H1 (cell line): ENCODE data around the gene EFNA3. TPM values are rescaled to one million over a fixed set of nuclear protein-coding genes. Genes with fewer than 3 reads are reported as not detected.

ENCODE experiments used
- CBX5 ChIP-seq: fragments of 300-800, 300-1000 bp; sonication (generic); IDR thresholded peaks from 2 replicates; pipeline ENCODE4 v1.7.1; 2016; ENCODE audit warnings: antibody characterized with exemption, low read length, low read depth
- CHD1 ChIP-seq: IDR thresholded peaks from 2 replicates; pipeline ENCODE4 v1.6.1; 2012; ENCODE audit warnings: low read depth, low read length, improper control_type of control experiment
- EZH2 ChIP-seq: fragments of 200-600 bp; sonication (generic); IDR thresholded peaks from 2 replicates; pipeline ENCODE4 v1.7.1; 2012; ENCODE audit warnings: low read depth, mild to moderate bottlenecking, moderate library complexity, low read length, inconsistent platforms; ENCODE audit not compliant: severe bottlenecking
- KDM1A ChIP-seq: fragments of 200-600, 300-600 bp; sonication (generic); IDR thresholded peaks from 2 replicates; pipeline ENCODE4 v1.7.1; 2016; ENCODE audit warnings: mild to moderate bottlenecking, low read length, borderline replicate concordance
- KDM5A ChIP-seq: fragments of 200-600 bp; IDR thresholded peaks from 2 replicates; pipeline ENCODE4 v1.7.1; 2012; ENCODE audit warnings: mild to moderate bottlenecking, low read length, inconsistent platforms, mixed read lengths
- RFX5 ChIP-seq: IDR thresholded peaks from 2 replicates; pipeline ENCODE4 v1.6.1; 2011; ENCODE audit warnings: low read depth, low read length, improper control_type of control experiment, borderline replicate concordance
- SAP30 ChIP-seq: fragments of 300-600 bp; sonication (generic); IDR thresholded peaks from 2 replicates; pipeline ENCODE4 v1.7.1; 2012; ENCODE audit warnings: low read length, moderate library complexity, mild to moderate bottlenecking, inconsistent platforms; ENCODE audit not compliant: insufficient read depth, insufficient replicate concordance
- SIRT6 ChIP-seq: IDR thresholded peaks from one replicate; pipeline ENCODE4 v1.7.1; 2012; ENCODE audit warnings: low read length, inconsistent platforms
- SUZ12 ChIP-seq: fragments of 200-600 bp; sonication (generic); IDR thresholded peaks from 2 replicates; pipeline ENCODE4 v1.6.1; 2012; ENCODE audit warnings: mild to moderate bottlenecking, inconsistent platforms, low read length, moderate library complexity, mixed read lengths
- polyA plus RNA-seq, 7 experiments: library from polyadenylated mRNA; depleted of rRNA in 3 of 7; stranded (reverse) in 5 of 7; unstranded in 2 of 7; fragments of >200 nt in 5 of 7; fragments of 200-250 nt in 2 of 7; gene quantifications; 1 replicate in 5 of 7; 2 replicates in 1 of 7; 4 replicates in 1 of 7; pipeline versions ENCODE4 v1.2.1 to v1.2.3, GENCODE V29; 2011 to 2013; ENCODE audit warnings: missing spikeins in 2 of 7, mixed read lengths in 2 of 7
- total RNA-seq: library from RNA; stranded (reverse); fragmentation: NEBNext Ultra II Directional; extraction: Animal tissue kit (Norgen Biotek cat#: 25700); gene quantifications from 2 replicates; pipeline ENCODE4 v1.2.1, GENCODE V29; 2021
- TF ChIP-seq, protein P1 (sequence below): fragments of 300-600 bp; sonication (generic); IDR thresholded peaks from 2 replicates; pipeline ENCODE4 v1.7.1; 2012; ENCODE audit warnings: low read length, moderate library complexity, mild to moderate bottlenecking, inconsistent platforms; ENCODE audit not compliant: insufficient replicate concordance

EFNA3 gene
- total and polyA plus RNA-seq, 2 of the 8 experiments (the other 6 are each of a cell fraction or from before 2014, with no cell fraction given): 10.8 to 13.8 TPM

DNA sequence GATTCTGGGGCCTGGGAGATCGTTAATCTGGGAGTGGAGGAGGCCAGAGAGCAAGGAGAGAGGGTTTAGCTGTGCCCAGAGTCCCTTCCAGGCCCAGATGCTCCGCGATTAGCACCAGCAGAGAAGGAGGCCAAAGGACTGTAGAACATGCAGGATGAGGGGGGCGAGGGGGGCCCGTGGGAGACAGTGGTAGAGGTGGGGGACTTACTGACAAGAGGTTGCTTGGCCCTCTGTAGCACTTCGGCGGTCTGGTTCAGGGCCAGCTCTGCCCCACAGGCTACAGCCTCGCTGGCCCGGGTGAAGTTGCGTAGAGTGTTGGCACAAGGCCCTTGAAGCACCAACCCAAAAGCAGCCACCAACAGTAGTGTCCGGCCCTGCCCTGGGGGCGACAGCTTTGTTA, 45.8 kb upstream of the EFNA3 start (continued):
- TF ChIP-seq, protein P1, sequence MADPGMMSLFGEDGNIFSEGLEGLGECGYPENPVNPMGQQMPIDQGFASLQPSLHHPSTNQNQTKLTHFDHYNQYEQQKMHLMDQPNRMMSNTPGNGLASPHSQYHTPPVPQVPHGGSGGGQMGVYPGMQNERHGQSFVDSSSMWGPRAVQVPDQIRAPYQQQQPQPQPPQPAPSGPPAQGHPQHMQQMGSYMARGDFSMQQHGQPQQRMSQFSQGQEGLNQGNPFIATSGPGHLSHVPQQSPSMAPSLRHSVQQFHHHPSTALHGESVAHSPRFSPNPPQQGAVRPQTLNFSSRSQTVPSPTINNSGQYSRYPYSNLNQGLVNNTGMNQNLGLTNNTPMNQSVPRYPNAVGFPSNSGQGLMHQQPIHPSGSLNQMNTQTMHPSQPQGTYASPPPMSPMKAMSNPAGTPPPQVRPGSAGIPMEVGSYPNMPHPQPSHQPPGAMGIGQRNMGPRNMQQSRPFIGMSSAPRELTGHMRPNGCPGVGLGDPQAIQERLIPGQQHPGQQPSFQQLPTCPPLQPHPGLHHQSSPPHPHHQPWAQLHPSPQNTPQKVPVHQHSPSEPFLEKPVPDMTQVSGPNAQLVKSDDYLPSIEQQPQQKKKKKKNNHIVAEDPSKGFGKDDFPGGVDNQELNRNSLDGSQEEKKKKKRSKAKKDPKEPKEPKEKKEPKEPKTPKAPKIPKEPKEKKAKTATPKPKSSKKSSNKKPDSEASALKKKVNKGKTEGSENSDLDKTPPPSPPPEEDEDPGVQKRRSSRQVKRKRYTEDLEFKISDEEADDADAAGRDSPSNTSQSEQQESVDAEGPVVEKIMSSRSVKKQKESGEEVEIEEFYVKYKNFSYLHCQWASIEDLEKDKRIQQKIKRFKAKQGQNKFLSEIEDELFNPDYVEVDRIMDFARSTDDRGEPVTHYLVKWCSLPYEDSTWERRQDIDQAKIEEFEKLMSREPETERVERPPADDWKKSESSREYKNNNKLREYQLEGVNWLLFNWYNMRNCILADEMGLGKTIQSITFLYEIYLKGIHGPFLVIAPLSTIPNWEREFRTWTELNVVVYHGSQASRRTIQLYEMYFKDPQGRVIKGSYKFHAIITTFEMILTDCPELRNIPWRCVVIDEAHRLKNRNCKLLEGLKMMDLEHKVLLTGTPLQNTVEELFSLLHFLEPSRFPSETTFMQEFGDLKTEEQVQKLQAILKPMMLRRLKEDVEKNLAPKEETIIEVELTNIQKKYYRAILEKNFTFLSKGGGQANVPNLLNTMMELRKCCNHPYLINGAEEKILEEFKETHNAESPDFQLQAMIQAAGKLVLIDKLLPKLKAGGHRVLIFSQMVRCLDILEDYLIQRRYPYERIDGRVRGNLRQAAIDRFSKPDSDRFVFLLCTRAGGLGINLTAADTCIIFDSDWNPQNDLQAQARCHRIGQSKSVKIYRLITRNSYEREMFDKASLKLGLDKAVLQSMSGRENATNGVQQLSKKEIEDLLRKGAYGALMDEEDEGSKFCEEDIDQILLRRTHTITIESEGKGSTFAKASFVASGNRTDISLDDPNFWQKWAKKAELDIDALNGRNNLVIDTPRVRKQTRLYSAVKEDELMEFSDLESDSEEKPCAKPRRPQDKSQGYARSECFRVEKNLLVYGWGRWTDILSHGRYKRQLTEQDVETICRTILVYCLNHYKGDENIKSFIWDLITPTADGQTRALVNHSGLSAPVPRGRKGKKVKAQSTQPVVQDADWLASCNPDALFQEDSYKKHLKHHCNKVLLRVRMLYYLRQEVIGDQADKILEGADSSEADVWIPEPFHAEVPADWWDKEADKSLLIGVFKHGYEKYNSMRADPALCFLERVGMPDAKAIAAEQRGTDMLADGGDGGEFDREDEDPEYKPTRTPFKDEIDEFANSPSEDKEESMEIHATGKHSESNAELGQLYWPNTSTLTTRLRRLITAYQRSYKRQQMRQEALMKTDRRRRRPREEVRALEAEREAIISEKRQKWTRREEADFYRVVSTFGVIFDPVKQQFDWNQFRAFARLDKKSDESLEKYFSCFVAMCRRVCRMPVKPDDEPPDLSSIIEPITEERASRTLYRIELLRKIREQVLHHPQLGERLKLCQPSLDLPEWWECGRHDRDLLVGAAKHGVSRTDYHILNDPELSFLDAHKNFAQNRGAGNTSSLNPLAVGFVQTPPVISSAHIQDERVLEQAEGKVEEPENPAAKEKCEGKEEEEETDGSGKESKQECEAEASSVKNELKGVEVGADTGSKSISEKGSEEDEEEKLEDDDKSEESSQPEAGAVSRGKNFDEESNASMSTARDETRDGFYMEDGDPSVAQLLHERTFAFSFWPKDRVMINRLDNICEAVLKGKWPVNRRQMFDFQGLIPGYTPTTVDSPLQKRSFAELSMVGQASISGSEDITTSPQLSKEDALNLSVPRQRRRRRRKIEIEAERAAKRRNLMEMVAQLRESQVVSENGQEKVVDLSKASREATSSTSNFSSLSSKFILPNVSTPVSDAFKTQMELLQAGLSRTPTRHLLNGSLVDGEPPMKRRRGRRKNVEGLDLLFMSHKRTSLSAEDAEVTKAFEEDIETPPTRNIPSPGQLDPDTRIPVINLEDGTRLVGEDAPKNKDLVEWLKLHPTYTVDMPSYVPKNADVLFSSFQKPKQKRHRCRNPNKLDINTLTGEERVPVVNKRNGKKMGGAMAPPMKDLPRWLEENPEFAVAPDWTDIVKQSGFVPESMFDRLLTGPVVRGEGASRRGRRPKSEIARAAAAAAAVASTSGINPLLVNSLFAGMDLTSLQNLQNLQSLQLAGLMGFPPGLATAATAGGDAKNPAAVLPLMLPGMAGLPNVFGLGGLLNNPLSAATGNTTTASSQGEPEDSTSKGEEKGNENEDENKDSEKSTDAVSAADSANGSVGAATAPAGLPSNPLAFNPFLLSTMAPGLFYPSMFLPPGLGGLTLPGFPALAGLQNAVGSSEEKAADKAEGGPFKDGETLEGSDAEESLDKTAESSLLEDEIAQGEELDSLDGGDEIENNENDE: no peak
- TF ChIP-seq RFX5 (no peak), CBX5 (no peak), SIRT6 (no peak), EZH2 (no peak), KDM5A (no peak), CHD1 (no peak), KDM1A (no peak), SUZ12 (no peak), SAP30 (no peak)
